Measurements from ENCODE around the gene SLCO2A1.

SLCO2A1 gene

DNA sequence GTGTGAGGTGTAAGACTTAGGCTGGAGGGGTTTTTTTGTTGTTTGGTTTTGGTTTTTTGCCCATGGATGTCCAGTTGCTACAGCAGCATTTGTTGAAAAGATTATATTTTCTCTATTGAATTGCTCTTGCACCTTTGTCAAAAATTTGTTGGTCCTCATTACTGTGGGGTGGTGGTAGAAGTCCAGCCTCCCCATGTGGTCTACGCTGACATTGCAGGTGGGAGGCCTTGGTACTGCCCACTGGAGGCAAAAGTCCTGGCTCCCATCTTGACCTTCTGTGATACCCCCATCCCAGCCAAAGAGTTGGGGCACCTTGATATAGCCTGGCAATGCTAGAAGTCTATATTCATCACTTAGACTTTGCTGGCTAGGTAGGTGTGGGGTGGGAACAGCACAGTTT lies 128.6 kb downstream of the SLCO2A1 start:
- TF ChIP-seq ISL1 (CRISPR knock-in tag; IDR thresholded peaks at IDR 0.05), result no peak
- TF ChIP-seq BACH2 (CRISPR knock-in tag; IDR thresholded peaks at IDR 0.05; ENCODE audit: borderline replicate concordance), result no peak
- no peak for TF ChIP-seq OSR1 (CRISPR knock-in tag; IDR thresholded peaks at IDR 0.05)
- TF ChIP-seq, protein P1, sequence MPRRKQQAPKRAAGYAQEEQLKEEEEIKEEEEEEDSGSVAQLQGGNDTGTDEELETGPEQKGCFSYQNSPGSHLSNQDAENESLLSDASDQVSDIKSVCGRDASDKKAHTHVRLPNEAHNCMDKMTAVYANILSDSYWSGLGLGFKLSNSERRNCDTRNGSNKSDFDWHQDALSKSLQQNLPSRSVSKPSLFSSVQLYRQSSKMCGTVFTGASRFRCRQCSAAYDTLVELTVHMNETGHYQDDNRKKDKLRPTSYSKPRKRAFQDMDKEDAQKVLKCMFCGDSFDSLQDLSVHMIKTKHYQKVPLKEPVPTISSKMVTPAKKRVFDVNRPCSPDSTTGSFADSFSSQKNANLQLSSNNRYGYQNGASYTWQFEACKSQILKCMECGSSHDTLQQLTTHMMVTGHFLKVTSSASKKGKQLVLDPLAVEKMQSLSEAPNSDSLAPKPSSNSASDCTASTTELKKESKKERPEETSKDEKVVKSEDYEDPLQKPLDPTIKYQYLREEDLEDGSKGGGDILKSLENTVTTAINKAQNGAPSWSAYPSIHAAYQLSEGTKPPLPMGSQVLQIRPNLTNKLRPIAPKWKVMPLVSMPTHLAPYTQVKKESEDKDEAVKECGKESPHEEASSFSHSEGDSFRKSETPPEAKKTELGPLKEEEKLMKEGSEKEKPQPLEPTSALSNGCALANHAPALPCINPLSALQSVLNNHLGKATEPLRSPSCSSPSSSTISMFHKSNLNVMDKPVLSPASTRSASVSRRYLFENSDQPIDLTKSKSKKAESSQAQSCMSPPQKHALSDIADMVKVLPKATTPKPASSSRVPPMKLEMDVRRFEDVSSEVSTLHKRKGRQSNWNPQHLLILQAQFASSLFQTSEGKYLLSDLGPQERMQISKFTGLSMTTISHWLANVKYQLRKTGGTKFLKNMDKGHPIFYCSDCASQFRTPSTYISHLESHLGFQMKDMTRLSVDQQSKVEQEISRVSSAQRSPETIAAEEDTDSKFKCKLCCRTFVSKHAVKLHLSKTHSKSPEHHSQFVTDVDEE (CRISPR knock-in tag; IDR thresholded peaks at IDR 0.05), result no peak
- no peak for ATAC-seq

DNA sequence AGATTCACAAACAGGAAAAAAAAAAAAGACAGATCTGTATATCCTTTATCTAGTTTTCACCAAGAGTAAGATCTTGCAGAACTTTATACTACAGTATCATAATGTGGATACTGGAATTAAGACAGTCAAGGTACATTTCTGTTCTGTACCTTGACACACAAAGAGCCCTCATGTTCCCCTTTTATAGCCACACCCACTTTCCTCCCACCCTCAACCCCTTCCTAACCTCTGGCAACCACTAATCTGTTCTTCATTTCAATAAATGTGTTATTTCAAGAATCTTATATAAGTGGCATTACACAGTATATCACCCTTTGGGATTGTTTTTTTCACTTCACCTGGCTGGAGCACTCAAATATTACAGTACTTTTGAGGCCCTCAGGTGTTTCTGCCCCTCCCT lies 130.4 kb downstream of the SLCO2A1 start:
- TF ChIP-seq ZC3H10 (CRISPR knock-in tag; IDR thresholded peaks at IDR 0.05) (no peak), ARNTL (CRISPR knock-in tag; IDR thresholded peaks at IDR 0.05; ENCODE audit: borderline replicate concordance, low read depth) (no peak), PPARA (CRISPR knock-in tag; IDR thresholded peaks at IDR 0.05; ENCODE audit: borderline replicate concordance) (no peak), SNAI2 (CRISPR knock-in tag; IDR thresholded peaks at IDR 0.05) (no peak), OSR1 (CRISPR knock-in tag; IDR thresholded peaks at IDR 0.05) (no peak), TOX (CRISPR knock-in tag; IDR thresholded peaks at IDR 0.05; ENCODE audit: borderline replicate concordance) (no peak), ZFP3 (CRISPR knock-in tag; IDR thresholded peaks at IDR 0.05) (no peak), ZNF8 (CRISPR knock-in tag; IDR thresholded peaks at IDR 0.05) (no peak), GLIS3 (CRISPR knock-in tag; IDR thresholded peaks at IDR 0.05) (no peak), ESRRG (CRISPR knock-in tag; IDR thresholded peaks at IDR 0.05) (no peak)
- TF ChIP-seq, protein P2, sequence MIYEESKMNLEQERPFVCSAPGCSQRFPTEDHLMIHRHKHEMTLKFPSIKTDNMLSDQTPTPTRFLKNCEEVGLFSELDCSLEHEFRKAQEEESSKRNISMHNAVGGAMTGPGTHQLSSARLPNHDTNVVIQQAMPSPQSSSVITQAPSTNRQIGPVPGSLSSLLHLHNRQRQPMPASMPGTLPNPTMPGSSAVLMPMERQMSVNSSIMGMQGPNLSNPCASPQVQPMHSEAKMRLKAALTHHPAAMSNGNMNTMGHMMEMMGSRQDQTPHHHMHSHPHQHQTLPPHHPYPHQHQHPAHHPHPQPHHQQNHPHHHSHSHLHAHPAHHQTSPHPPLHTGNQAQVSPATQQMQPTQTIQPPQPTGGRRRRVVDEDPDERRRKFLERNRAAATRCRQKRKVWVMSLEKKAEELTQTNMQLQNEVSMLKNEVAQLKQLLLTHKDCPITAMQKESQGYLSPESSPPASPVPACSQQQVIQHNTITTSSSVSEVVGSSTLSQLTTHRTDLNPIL (CRISPR knock-in tag; IDR thresholded peaks at IDR 0.05; ENCODE audit: low read depth), result no peak
- TF ChIP-seq, protein P1 (CRISPR knock-in tag; IDR thresholded peaks at IDR 0.05), result no peak
- ATAC-seq, result no peak

DNA sequence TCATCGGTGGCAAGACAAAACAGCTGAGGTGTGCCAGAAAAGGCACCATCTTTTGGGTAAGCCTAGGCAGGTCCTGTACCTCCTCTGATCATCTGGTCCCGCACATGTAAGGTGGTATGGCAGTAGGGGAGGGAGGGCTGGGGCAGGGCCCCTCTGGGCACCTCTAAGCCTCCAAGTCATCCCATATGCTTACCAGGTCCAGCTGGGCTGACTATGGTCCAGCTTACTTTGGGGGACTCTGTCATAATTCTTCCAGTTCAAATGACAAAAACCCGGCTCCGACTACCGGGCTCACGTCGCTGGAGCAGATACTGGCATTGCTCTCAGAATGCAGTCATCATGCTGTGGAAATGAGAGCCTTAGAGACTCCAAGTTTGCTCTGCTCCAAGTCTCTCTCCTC lies 132.2 kb downstream of the SLCO2A1 start:
- ATAC-seq, result no peak
- TF ChIP-seq, protein P3, sequence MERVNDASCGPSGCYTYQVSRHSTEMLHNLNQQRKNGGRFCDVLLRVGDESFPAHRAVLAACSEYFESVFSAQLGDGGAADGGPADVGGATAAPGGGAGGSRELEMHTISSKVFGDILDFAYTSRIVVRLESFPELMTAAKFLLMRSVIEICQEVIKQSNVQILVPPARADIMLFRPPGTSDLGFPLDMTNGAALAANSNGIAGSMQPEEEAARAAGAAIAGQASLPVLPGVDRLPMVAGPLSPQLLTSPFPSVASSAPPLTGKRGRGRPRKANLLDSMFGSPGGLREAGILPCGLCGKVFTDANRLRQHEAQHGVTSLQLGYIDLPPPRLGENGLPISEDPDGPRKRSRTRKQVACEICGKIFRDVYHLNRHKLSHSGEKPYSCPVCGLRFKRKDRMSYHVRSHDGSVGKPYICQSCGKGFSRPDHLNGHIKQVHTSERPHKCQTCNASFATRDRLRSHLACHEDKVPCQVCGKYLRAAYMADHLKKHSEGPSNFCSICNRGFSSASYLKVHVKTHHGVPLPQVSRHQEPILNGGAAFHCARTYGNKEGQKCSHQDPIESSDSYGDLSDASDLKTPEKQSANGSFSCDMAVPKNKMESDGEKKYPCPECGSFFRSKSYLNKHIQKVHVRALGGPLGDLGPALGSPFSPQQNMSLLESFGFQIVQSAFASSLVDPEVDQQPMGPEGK (CRISPR knock-in tag; IDR thresholded peaks at IDR 0.05; ENCODE audit: borderline replicate concordance), result no peak
- TF ChIP-seq TOX (CRISPR knock-in tag; IDR thresholded peaks at IDR 0.05; ENCODE audit: borderline replicate concordance), result no peak

DNA sequence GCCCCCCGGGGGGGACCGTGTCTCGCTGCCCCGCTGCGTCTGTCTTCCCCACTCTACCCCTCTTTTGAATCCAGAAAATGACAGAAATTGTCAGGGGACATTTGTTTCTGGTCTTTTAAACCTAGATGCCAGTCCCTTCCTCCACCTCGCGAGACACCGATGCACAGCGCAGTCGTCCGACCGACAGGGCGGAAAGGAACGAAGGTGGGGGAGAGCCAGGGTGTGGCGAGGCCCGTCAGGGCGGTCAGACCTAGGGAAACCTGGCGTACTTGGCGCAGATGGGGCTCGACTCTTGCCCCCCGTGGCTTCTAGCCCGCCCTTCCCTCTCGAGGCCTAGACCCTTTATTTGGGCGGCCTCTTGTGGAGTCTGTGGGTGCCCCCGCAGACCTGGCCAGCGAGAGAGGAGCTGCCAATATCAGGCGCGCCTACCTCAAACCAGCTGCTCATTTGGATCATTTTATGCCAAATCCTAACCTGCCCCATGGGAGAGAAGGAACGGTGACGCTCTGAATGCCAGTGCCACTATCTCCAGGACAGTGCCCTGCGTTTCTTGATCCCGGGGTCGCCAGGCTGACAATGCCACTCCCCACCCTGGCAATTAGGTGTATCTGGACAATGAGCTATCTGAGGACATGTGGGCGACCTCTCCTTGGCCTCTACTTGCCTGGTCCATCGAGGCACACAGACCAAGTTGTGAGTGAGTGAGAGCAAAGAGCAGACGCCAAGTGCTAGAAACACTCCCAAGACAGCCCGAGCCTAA lies 133.5 kb downstream of the SLCO2A1 start:
- TF ChIP-seq ISL1 (CRISPR knock-in tag; IDR thresholded peaks at IDR 0.05) (no peak), BACH2 (CRISPR knock-in tag; IDR thresholded peaks at IDR 0.05; ENCODE audit: borderline replicate concordance) (no peak), ZNF565 (CRISPR knock-in tag; conservative IDR thresholded peaks at IDR 0.05; ENCODE audit: low read depth) (no peak), TOX (CRISPR knock-in tag; IDR thresholded peaks at IDR 0.05; ENCODE audit: borderline replicate concordance) (no peak), RARB (CRISPR knock-in tag; IDR thresholded peaks at IDR 0.05) (no peak), CSDC2 (CRISPR knock-in tag; IDR thresholded peaks at IDR 0.05) (no peak), TCF4 (CRISPR knock-in tag; IDR thresholded peaks at IDR 0.05; ENCODE audit: borderline replicate concordance) (no peak), ZNF8 (CRISPR knock-in tag; IDR thresholded peaks at IDR 0.05) (no peak)
- TF ChIP-seq, protein P2 (CRISPR knock-in tag; IDR thresholded peaks at IDR 0.05; ENCODE audit: low read depth), result no peak
- TF ChIP-seq, protein P3 (CRISPR knock-in tag; IDR thresholded peaks at IDR 0.05; ENCODE audit: borderline replicate concordance), result no peak
- TF ChIP-seq, protein P4, sequence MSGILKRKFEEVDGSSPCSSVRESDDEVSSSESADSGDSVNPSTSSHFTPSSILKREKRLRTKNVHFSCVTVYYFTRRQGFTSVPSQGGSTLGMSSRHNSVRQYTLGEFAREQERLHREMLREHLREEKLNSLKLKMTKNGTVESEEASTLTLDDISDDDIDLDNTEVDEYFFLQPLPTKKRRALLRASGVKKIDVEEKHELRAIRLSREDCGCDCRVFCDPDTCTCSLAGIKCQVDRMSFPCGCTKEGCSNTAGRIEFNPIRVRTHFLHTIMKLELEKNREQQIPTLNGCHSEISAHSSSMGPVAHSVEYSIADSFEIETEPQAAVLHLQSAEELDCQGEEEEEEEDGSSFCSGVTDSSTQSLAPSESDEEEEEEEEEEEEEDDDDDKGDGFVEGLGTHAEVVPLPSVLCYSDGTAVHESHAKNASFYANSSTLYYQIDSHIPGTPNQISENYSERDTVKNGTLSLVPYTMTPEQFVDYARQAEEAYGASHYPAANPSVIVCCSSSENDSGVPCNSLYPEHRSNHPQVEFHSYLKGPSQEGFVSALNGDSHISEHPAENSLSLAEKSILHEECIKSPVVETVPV (CRISPR knock-in tag; IDR thresholded peaks at IDR 0.05), result no peak
- peak; percentile 40 for ATAC-seq
